GM19455 (cell line): Measurements from ENCODE around the gene DNAJC27.

Experiments
- ATAC-seq: cut with Tn5 transposase; IDR thresholded peaks from one replicate; pipeline ENCODE4 v1.9.1; 2021; ENCODE audit not compliant: unreplicated experiment

The DNAJC27 gene

DNA sequence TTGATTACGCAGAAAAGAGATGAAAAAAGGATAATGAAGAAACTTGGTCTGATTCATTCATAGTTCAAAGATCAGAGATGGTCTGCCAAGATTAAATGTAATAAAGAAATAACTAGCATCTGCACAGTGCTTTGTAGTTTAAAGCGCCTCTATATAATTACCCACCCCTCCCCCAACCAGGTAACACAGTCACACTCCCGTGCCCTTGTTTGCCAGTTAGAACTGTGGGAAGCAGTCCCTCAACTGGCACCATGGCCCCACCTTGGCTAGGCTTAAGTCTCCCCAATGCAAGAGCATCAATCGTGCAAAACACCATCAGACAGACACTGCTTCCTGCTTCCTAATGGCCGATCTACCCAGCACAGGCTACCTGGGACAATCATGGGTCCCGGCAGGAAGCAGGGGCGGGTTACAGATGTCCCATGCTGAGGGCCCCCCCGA, 63.3 kb downstream of the DNAJC27 start:
- ATAC-seq, result no peak

DNA sequence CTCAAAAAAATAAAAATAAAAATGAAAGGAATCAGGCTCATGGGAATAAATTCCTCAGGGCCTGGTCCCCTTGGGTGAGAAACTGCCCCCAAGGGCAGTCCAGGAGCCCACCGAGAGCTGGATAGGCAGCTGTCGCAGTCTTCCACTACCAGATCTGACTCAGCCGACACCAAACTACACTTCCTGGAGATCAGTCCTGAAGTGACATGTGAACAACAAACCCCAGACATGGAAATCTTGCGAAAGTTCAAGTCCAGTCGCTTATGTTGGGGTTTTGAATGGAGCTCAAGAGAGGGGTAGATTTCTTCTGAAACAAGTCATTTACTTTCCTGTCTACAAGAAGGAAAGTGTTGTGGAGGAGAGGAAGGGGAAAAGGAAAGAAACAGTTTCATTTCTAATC, 64.6 kb downstream of the DNAJC27 start:
- ATAC-seq, result no peak

DNA sequence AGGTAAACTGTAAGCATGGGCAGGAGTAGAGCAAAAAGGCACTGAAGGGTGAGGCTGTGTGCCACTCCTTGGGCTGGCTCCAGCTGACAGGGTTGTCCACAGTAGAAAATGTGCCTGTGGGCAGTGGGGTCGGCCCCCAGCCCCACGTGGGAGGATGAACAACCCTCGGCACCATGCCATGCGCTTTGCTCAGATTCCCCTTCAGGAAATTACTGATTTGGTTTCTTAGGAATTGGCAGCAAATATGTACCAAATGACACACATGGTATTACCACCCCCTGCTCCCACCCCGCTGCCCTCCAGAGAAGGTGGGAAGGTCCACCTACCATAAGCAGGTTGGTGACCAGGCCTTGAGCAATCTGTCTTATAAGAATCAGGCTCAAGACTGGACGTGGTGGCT, 65.3 kb downstream of the DNAJC27 start:
- ATAC-seq, result no peak

DNA sequence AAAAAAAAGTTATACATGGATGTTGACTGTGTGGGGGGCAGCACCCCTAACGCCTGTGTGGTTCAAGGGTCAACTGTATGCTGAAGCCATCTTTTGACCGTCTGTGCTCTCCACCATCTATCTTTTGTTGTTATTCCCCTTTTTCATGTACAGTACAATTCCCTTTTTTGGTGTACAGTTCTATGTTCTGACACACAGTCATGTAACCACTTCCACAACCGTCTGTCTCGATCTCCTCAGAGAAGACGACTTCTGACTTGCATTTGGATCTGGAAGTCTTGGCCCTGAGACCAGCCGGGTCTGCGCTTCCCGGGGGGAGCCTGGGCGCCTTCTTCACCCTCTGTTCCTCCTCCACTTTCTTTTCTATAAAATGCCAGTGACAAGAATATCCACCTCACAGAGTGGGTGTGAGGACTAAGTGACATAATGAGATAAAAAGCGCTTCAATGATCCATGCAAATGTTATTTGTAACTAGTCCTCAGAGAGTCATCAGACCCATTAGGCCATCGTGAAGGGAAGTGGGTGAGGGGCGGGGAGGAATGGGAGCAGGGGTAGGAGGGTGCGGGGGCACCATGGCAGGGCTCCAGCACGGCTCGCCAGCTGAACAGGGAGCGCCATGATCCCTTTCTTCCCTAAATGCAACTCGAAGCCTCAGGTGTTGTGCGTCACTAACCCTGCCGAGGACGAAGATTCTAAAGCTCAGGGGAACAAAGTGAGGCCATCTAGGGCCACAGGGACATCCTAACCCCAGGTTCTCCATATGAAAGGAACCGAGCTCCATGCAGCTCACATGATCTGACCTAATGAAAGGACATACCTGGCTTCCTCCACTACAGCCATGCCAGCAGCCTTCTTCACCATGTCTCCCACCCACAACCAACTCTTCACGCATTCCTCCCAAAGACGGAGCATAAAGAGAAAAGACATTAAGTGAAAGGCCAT, 68.3 kb downstream of the DNAJC27 start:
- no peak for ATAC-seq

DNA sequence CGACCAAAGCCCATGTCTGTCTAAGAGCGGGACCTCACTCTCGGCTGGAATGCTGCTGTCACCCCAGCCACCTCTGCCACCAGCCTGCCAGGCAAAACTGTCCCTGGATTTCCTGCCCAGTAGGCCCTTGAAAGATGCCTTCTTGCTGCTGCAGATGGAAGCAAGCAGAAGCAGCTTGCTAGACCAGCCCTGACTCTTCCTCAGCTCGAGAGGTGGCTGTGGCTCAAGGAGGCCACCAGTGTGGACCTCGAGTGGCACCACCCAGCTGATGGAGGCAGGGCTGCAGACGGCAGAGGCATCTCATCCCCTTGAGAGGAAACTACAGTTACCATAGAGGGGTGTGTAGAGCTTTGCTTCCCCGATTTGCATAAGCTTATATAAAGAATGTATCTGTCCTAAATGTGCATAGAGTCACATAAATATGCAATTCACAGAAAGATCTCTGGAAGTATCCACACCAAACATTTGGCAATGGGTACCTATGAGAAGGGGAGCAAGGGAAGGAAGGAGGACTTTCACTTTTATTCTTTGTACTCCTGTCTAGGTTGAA, 72.3 kb downstream of the DNAJC27 start:
- ATAC-seq, result no peak

DNA sequence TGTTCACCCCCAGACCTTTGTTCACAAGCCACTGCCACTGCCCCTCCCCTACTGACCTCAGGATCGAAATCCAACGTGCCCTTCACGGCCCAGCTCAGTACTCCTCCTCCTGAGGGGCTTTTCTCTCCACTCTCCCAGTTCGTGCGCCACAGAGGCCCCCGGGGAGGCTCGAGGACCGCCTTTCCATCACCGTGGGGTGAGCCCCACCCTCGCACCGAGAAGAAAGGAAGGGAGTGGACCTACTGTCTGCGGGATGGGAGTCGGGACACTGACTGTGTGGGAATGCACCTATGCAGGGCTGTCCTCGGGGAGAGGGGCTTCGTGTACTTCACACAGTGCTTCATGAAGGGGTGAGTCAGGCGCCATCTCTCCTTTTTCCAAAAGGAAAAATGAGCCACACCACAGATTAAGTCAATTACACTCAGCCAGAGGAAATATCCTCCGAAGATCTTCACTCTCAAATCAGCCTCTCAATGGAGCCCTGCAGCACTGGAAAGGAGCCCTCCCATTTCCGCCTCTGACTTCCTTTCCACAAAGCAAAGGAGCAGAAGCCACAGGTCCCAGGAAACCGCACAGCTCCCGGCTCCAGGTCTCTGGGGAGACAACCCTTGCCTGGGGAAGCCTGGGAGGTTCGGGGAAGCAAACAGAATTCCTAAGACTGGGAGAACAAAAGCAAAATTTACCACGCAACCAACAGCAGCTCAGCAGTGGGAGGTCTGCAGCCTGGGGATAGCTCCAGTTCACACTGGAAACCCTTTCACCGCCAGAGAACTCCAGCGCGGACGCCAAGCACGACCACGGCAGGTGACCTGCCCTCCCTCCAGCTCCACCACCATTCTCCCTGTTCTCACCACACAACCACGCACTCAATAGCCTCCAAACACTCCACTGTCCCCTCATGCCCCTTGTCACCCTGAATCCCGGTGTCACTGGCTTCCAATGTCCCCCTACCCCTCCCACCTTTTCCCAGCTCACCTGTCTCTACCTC, 73.3 kb downstream of the DNAJC27 start:
- no peak for ATAC-seq

DNA sequence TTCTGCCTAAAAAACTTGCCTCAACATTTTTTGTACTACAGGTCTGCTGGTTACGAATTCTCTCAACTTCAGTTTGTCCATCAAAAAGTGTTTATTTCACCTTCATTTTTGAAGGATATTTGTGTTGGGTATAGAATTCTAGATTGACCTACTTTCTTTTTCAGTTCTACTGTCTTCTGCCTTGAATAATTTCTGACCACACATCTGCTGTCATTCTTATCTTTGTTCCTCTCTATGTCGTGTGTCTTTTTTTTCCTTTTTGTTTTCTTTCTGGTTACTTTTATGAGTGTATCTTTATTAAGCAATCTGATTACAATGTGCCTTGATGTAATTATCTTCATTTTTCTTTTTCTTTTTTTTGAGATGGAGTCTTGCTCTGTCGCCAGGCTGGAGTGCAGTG, 77.0 kb downstream of the DNAJC27 start:
- no peak for ATAC-seq

DNA sequence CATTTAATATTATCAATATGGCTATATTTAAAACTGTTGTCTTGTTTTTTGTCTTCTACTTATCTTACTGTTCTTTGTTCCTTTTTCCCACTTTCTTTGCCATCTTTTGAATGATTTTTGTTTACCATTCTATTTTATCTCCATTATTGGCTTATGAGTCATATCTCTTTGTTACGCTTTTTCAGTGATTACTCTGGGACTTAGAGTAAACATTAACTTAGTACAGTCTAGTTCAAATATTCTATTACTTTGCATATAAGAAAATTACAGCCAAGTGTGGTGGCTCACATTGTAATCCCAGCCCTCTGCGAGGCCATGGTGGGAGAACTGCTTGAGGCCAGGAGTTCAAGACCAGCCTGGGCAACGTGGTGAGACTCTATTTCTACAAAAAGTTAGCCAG, 77.8 kb downstream of the DNAJC27 start:
- no peak for ATAC-seq
